Sigmoid colon (tissue), 4 donors: ENCODE measurements around the gene NFKB2.

Experiments used
- POLR2A ChIP-seq, 2 donors: fragments of 450-650 bp; IDR thresholded peaks; one replicate each; pipeline ENCODE4 v1.6.1; 2016; ENCODE audit warnings: antibody characterized with exemption in 2 of 2, mild to moderate bottlenecking in 2 of 2, moderate library complexity in 2 of 2
- POLR2AphosphoS5 ChIP-seq, 4 donors: sonication (generic); formaldehyde crosslinking; IDR thresholded peaks; one replicate each; pipeline ENCODE4 v1.6.1; 2017; ENCODE audit warnings: antibody characterized with exemption in 4 of 4
- TF ChIP-seq, protein P1 (sequence below), 4 experiments: fragments of 450-650 bp in 3 of 4; fragments of 200-600 bp in 1 of 4; IDR thresholded peaks; one replicate each; pipeline ENCODE4 v1.5.1; 2016 to 2019; ENCODE audit warnings: antibody characterized with exemption in 4 of 4, mild to moderate bottlenecking in 3 of 4, moderate library complexity in 2 of 4

DNA sequence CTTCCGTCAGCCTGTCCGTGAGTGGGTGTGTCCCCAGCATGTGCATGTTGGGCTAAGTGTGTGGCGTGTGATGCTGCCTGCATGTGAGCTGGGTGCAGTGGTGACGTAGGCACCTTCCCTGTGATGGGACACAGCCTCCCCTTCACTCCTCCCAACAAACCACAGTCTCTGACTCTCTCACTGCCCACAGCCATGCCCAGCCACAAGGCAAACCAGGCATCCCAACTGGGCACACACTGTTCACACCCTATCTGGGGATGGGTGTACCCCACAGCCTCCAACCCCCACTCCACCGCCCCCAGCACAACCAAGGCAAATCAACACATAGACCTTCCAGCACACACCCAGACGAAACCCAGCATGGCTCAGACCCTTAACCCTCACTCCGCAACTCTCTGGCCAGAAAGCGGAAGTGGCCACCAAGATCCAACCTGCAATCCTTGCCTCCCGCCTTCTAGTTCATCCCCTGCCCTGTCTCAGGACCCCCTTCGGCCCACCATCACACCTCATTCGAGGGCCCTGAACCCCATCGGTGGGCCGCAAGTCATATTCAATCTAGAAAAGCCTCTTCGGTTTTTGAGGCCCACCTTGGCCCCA, 12.7 kb downstream of the NFKB2 start:
- TF ChIP-seq POLR2AphosphoS5 (IDR thresholded peaks at IDR 0.05) (peak; percentile 96 to 97 (median 96)), POLR2A (IDR thresholded peaks at IDR 0.05) (peak; percentile 77 to 79)
- TF ChIP-seq, protein P1, sequence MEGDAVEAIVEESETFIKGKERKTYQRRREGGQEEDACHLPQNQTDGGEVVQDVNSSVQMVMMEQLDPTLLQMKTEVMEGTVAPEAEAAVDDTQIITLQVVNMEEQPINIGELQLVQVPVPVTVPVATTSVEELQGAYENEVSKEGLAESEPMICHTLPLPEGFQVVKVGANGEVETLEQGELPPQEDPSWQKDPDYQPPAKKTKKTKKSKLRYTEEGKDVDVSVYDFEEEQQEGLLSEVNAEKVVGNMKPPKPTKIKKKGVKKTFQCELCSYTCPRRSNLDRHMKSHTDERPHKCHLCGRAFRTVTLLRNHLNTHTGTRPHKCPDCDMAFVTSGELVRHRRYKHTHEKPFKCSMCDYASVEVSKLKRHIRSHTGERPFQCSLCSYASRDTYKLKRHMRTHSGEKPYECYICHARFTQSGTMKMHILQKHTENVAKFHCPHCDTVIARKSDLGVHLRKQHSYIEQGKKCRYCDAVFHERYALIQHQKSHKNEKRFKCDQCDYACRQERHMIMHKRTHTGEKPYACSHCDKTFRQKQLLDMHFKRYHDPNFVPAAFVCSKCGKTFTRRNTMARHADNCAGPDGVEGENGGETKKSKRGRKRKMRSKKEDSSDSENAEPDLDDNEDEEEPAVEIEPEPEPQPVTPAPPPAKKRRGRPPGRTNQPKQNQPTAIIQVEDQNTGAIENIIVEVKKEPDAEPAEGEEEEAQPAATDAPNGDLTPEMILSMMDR (IDR thresholded peaks at IDR 0.05): no peak
